ENCODE results near the gene PDE4B.

Gene PDE4B

GRCh38 chr1:66250075-66250474 lies 457.4 kb downstream of the PDE4B start:
- Histone ChIP-seq H3K36me3 (ENCODE audit: control insufficient read depth, insufficient read depth, low read length) (no peaks in the 10 kb centered on the region), H3K4me1 (ENCODE audit: control insufficient read depth, insufficient read depth, low read length) (no peaks in the 10 kb centered on the region), H3K27me3 (ENCODE audit: control insufficient read depth, insufficient read depth, low read length) (no peaks in the 10 kb centered on the region), H3K27ac (ENCODE audit: low read length) (no peak overlapping the region), H3K9me3 (ENCODE audit: control insufficient read depth, insufficient read depth, low read length) (no peaks in the 10 kb centered on the region), H3K4me3 (ENCODE audit: low read length) (no peak overlapping the region)
- WGBS (ENCODE audit: insufficient coverage, insufficient read length): no CpG with 5 or more reads among the region's 3 CpGs
- no peak for DNase-seq (ENCODE audit: low read depth, low spot score)

- DNase-seq (ENCODE audit: low read depth, low spot score): no peak
- H3K9me3 ChIP-seq (ENCODE audit: control insufficient read depth, insufficient read depth, low read length): no peaks in the 10 kb centered on the region
- no peaks in the 10 kb centered on the region for H3K4me1 ChIP-seq (ENCODE audit: control insufficient read depth, insufficient read depth, low read length)
- H3K27ac ChIP-seq (ENCODE audit: low read length): no peak overlapping the region
- no peaks in the 10 kb centered on the region for H3K36me3 ChIP-seq (ENCODE audit: control insufficient read depth, insufficient read depth, low read length)
- no CpG with 5 or more reads among the region's 2 CpGs for WGBS (ENCODE audit: insufficient coverage, insufficient read length)
- no peak overlapping the region for H3K4me3 ChIP-seq (ENCODE audit: low read length)
- no peaks in the 10 kb centered on the region for H3K27me3 ChIP-seq (ENCODE audit: control insufficient read depth, insufficient read depth, low read length)
These were observed 457.8 kb downstream of the PDE4B start for GRCh38 chr1:66250478-66250877.

GRCh38 chr1:66251546-66251945 lies 458.9 kb downstream of the PDE4B start:
- no peak for DNase-seq (ENCODE audit: low read depth, low spot score)
- Histone ChIP-seq H3K27ac (ENCODE audit: low read length) (no peak overlapping the region), H3K9me3 (ENCODE audit: control insufficient read depth, insufficient read depth, low read length) (no peaks in the 10 kb centered on the region), H3K27me3 (ENCODE audit: control insufficient read depth, insufficient read depth, low read length) (no peaks in the 10 kb centered on the region), H3K36me3 (ENCODE audit: control insufficient read depth, insufficient read depth, low read length) (no peaks in the 10 kb centered on the region), H3K4me3 (ENCODE audit: low read length) (no peak overlapping the region), H3K4me1 (ENCODE audit: control insufficient read depth, insufficient read depth, low read length) (no peaks in the 10 kb centered on the region)
- no CpG with 5 or more reads among the region's 1 CpG for WGBS (ENCODE audit: insufficient coverage, insufficient read length)

GRCh38 chr1:66253330-66253921 lies 460.7 kb downstream of the PDE4B start:
- H3K27ac ChIP-seq (ENCODE audit: low read length): no peak overlapping the region
- no CpG with 5 or more reads among the region's 1 CpG for WGBS (ENCODE audit: insufficient coverage, insufficient read length)
- no peaks in the 10 kb centered on the region for H3K9me3 ChIP-seq (ENCODE audit: control insufficient read depth, insufficient read depth, low read length)
- H3K27me3 ChIP-seq (ENCODE audit: control insufficient read depth, insufficient read depth, low read length): no peaks in the 10 kb centered on the region
- H3K4me3 ChIP-seq (ENCODE audit: low read length): no peak overlapping the region
- no peaks in the 10 kb centered on the region for H3K36me3 ChIP-seq (ENCODE audit: control insufficient read depth, insufficient read depth, low read length)
- DNase-seq (ENCODE audit: low read depth, low spot score): no peak
- H3K4me1 ChIP-seq (ENCODE audit: control insufficient read depth, insufficient read depth, low read length): no peaks in the 10 kb centered on the region

GRCh38 chr1:66254785-66255184 lies 462.1 kb downstream of the PDE4B start:
- H3K4me3 ChIP-seq (ENCODE audit: low read length): no peak overlapping the region
- H3K36me3 ChIP-seq (ENCODE audit: control insufficient read depth, insufficient read depth, low read length): no peaks in the 10 kb centered on the region
- H3K4me1 ChIP-seq (ENCODE audit: control insufficient read depth, insufficient read depth, low read length): no peaks in the 10 kb centered on the region
- WGBS (ENCODE audit: insufficient coverage, insufficient read length): no CpG with 5 or more reads among the region's 1 CpG
- no peaks in the 10 kb centered on the region for H3K27me3 ChIP-seq (ENCODE audit: control insufficient read depth, insufficient read depth, low read length)
- H3K27ac ChIP-seq (ENCODE audit: low read length): no peak overlapping the region
- H3K9me3 ChIP-seq (ENCODE audit: control insufficient read depth, insufficient read depth, low read length): no peaks in the 10 kb centered on the region
- no peak for DNase-seq (ENCODE audit: low read depth, low spot score)

GRCh38 chr1:66256629-66257572 lies 464.2 kb downstream of the PDE4B start:
- H3K36me3 ChIP-seq (ENCODE audit: control insufficient read depth, insufficient read depth, low read length): no peaks in the 10 kb centered on the region
- DNase-seq (ENCODE audit: low read depth, low spot score): no peak
- no CpG with 5 or more reads among the region's 5 CpGs for WGBS (ENCODE audit: insufficient coverage, insufficient read length)
- H3K27ac ChIP-seq (ENCODE audit: low read length): no peak overlapping the region
- H3K4me1 ChIP-seq (ENCODE audit: control insufficient read depth, insufficient read depth, low read length): no peaks in the 10 kb centered on the region; the same call in 1 of the 2 replicates
- H3K9me3 ChIP-seq (ENCODE audit: control insufficient read depth, insufficient read depth, low read length): no peaks in the 10 kb centered on the region
- H3K27me3 ChIP-seq (ENCODE audit: control insufficient read depth, insufficient read depth, low read length): no peaks in the 10 kb centered on the region
- H3K4me3 ChIP-seq (ENCODE audit: low read length): no peak overlapping the region

GRCh38 chr1:66258404-66259105 lies 465.9 kb downstream of the PDE4B start:
- Histone ChIP-seq H3K4me1 (ENCODE audit: control insufficient read depth, insufficient read depth, low read length) (no peaks in the 10 kb centered on the region; the same call in 1 of the 2 replicates), H3K27ac (ENCODE audit: low read length) (no peak overlapping the region), H3K27me3 (ENCODE audit: control insufficient read depth, insufficient read depth, low read length) (no peaks in the 10 kb centered on the region), H3K9me3 (ENCODE audit: control insufficient read depth, insufficient read depth, low read length) (no peaks in the 10 kb centered on the region), H3K36me3 (ENCODE audit: control insufficient read depth, insufficient read depth, low read length) (no peaks in the 10 kb centered on the region), H3K4me3 (ENCODE audit: low read length) (no peak overlapping the region)
- WGBS (ENCODE audit: insufficient coverage, insufficient read length): no CpG with 5 or more reads among the region's 4 CpGs
- DNase-seq (ENCODE audit: low read depth, low spot score): no peak

GRCh38 chr1:66261364-66261763 lies 468.7 kb downstream of the PDE4B start:
- Histone ChIP-seq H3K27ac (ENCODE audit: low read length) (no peak overlapping the region), H3K4me1 (ENCODE audit: control insufficient read depth, insufficient read depth, low read length) (peaks cover 3% of the 10 kb centered on the region; the same call in 1 of the 2 replicates), H3K4me3 (ENCODE audit: low read length) (no peak overlapping the region), H3K36me3 (ENCODE audit: control insufficient read depth, insufficient read depth, low read length) (no peaks in the 10 kb centered on the region), H3K9me3 (ENCODE audit: control insufficient read depth, insufficient read depth, low read length) (no peaks in the 10 kb centered on the region), H3K27me3 (ENCODE audit: control insufficient read depth, insufficient read depth, low read length) (no peaks in the 10 kb centered on the region)
- no peak for DNase-seq (ENCODE audit: low read depth, low spot score)

- H3K27me3 ChIP-seq (ENCODE audit: control insufficient read depth, insufficient read depth, low read length): no peaks in the 10 kb centered on the region
- H3K9me3 ChIP-seq (ENCODE audit: control insufficient read depth, insufficient read depth, low read length): no peaks in the 10 kb centered on the region
- H3K27ac ChIP-seq (ENCODE audit: low read length): no peak overlapping the region
- DNase-seq (ENCODE audit: low read depth, low spot score): no peak
- H3K36me3 ChIP-seq (ENCODE audit: control insufficient read depth, insufficient read depth, low read length): no peaks in the 10 kb centered on the region
- peaks cover 3% of the 10 kb centered on the region; the same call in 1 of the 2 replicates for H3K4me1 ChIP-seq (ENCODE audit: control insufficient read depth, insufficient read depth, low read length)
- H3K4me3 ChIP-seq (ENCODE audit: low read length): no peak overlapping the region
- WGBS (ENCODE audit: insufficient coverage, insufficient read length): no CpG with 5 or more reads among the region's 6 CpGs
These were observed 469.7 kb downstream of the PDE4B start for GRCh38 chr1:66262208-66262963.

- H3K4me1 ChIP-seq (ENCODE audit: control insufficient read depth, insufficient read depth, low read length): peaks cover 3% of the 10 kb centered on the region; the same call in 1 of the 2 replicates
- H3K27ac ChIP-seq (ENCODE audit: low read length): no peak overlapping the region
- no CpG with 5 or more reads among the region's 2 CpGs for WGBS (ENCODE audit: insufficient coverage, insufficient read length)
- no peak overlapping the region for H3K4me3 ChIP-seq (ENCODE audit: low read length)
- no peaks in the 10 kb centered on the region for H3K9me3 ChIP-seq (ENCODE audit: control insufficient read depth, insufficient read depth, low read length)
- no peaks in the 10 kb centered on the region for H3K27me3 ChIP-seq (ENCODE audit: control insufficient read depth, insufficient read depth, low read length)
- no peak for DNase-seq (ENCODE audit: low read depth, low spot score)
- no peaks in the 10 kb centered on the region for H3K36me3 ChIP-seq (ENCODE audit: control insufficient read depth, insufficient read depth, low read length)
These were observed 472.6 kb downstream of the PDE4B start for GRCh38 chr1:66265268-66265667.
